ENCODE results near the gene GPR84.
"Not testable (repeated sequence)": the region's sequence is repeated elsewhere in the genome, so short reads cannot be mapped to it uniquely, and the experiment has no call there.

GPR84 gene

DNA sequence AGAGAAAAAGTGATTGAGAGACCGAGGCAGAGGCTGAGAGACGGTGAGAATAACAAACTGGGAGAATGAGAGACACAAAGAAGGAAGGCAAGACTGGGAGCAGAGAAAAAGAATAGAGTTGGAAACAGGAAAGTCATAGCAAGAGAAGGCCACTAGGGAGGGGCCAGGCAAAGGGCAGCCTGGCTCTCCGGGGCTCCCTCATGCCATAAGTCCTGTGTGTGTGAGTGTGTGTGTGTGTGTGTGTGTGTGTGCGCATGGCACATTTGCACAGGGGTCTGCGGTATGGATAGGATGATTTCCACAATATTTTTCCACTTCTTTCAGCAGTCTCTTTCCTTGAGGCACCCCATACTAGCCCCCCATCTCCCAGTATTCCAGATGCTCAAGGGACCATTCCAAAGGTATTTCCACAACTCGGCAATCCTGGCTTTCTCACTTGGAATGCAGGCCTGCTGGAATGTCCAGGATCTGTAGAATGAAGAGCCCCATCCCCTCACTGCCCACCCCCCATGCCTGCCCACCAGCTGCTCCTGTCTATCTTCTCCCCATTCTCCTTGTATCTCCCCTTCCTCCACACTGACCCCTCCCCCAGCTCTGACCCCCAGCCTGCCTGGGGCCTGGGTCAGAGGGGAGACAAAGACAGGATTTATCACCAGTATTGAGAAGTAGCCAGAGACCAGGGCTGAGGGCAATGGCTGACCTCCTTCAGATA, 9.0 kb downstream of the GPR84 start:
- DNase-seq (ENCODE audit: low read depth), result no peak

DNA sequence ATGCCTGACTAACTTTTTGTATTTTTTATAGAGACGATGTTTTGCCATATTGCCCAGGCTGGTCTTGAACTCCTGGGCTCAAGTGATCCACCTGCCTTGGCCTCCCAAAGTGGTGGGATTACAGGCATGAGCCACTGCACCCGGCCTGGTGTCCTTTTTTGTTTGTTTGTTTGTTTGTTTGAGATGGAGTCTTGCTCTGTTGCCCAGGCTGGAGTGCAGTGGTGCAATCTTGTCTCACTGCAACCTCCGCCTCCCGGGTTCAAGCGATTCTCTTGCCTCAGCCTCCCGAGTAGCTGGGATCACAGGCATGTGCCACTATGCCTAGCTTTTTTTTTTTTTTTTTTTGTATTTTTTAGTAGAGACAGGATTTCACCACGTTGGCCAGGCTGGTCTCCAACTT, 10.0 kb downstream of the GPR84 start:
- not testable (repeated sequence) for DNase-seq (ENCODE audit: low read depth)

DNA sequence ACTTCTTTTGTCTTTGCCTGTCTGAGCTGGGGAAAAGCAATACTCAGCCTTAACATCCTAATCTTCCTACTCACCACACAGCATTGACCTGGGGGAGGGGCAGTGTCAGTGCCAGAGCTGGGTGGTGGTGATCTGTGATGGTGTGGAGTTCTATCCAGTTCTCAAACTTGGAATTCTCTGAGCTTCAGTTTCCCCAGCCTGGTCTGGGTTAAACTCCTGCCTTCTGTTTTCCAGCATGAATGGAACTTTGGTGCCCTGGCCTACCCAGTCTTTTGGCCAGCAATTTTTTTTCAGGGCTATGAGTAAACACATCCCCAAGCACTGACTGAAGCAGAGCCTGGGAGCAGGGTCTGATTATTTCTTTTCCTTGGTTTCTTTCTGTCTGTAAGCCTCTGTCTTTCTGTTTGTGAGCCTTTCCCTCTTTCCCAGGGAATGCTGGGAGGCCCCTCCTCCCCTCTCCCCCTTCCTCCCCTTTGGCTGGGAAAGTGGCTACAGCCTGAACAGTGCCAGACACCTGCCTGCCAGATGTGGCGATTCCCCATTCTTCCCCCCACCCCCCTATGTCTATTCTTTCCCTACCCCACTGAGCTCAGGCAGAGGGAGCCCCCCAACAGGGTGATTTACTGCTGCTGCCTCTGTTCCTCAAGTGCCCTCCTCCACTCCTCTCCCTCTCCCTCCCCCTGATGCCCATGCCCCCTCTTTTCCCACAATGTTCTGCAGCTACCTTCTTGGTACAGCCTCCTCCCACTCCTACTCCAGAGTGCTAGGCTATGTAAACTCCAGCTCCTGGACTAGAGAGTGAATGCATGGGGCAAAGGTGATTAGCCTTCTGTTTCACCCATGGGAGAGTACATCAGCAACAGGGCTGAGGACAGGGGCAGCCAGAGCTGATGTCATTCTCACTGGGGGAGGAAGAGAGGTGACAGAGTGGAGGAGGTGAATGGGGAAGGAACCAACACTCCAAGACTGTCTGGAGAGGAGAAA, 11.1 kb downstream of the GPR84 start:
- DNase-seq (ENCODE audit: low read depth), result no peak

DNA sequence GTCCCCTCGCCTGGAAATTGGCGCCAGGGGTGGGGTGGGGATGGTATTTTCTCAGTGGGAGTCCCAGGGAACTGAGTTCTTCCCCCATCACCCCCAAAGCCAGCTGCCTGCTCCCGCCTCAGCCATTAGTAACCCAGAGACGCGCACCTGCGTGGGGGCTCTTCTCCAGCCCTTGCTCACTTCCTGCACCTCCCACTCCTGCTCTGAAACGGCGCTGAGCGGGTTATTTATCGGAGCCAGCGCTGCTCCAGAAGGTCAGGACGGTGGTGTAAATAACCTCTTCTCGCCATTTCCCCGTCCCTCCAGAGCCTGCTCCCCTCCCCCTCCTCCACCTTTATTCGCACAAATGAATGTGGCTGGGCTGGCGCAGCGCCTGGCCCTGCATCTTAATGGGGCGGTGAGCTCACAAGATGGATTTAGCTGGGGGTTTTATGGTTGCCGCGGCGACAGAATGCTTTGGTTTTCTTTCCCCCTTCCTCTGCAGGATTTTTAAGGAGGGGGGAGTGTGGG, 12.2 kb downstream of the GPR84 start:
- no peak for DNase-seq (ENCODE audit: low read depth)

DNA sequence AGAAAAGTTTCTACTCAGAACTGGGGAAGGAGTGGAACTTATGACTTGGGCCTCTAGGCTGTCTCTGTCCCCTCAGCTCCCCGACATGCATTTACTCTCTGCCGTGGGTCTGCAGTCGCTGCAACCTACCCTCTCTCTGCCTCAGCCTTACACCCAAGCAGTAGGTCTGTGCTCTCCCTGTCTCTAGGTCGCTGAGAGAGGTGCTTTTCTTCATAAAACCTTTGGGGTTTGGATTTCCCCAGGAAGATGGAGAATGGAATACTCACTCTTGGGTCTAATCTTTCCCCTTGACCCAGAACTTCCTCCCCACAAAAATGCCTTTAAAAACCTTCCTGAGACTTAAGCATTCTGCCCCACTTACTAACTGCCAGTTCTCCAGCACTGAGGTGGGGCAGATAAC, 12.9 kb downstream of the GPR84 start:
- DNase-seq (ENCODE audit: low read depth), result no peak

DNA sequence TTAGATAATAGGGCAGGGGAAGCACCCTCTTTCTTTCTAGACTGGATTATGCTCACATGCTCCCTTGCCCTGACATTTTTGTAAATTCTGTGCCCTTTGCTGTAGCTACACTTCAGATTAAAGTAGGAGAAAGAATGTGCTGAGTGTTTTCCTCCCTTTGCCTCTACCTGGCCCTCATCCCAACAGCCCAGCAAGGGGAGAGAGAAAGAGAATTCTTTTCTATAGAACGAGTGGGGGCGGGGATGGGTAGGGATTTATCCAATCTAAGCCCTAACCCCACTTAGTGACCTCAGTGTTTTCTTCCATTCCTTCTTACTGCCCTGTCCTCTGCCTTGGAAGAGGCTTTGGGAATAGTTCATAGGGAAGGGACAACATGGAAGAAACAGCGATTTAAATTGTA, 13.5 kb downstream of the GPR84 start:
- DNase-seq (ENCODE audit: low read depth), result no peak

DNA sequence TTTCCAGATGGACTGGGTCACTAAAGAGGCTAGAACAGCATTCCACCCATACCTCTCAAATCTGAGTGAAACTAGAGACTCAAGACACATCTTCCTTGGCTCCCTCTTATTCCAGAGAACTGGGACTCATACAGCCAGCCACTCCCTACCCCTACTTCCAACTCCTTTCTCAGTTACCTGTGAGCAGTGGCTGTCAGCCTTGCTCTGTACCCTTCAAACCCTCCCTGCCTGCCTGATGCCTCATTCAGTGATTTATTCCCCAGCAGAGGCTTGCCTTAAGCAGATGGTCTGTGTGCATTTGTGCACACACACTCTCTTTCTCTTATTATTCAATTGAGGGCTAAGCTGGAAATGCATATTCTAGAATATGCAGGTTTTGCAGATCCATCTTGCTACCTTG, 14.6 kb downstream of the GPR84 start:
- no peak for DNase-seq (ENCODE audit: low read depth)

DNA sequence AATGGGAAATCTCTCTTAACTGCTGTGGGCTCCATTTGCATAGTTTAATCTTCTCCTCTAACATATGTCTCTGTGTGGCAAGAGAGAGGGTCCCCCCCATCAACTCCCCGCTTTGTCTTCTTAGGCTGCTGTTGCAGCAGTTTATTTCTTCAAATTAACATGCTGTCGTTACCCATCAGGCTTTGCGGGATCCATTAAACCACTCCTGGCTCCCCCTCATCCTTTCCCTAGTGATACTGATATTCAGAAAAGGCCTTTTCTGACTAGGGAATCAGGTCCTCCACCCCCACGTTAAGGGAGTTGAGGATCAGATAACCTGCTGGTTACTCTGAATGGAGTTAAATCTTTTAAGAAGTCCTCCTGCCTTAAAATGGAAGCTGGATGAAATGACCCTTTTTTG, 15.2 kb downstream of the GPR84 start:
- DNase-seq (ENCODE audit: low read depth), result no peak

DNA sequence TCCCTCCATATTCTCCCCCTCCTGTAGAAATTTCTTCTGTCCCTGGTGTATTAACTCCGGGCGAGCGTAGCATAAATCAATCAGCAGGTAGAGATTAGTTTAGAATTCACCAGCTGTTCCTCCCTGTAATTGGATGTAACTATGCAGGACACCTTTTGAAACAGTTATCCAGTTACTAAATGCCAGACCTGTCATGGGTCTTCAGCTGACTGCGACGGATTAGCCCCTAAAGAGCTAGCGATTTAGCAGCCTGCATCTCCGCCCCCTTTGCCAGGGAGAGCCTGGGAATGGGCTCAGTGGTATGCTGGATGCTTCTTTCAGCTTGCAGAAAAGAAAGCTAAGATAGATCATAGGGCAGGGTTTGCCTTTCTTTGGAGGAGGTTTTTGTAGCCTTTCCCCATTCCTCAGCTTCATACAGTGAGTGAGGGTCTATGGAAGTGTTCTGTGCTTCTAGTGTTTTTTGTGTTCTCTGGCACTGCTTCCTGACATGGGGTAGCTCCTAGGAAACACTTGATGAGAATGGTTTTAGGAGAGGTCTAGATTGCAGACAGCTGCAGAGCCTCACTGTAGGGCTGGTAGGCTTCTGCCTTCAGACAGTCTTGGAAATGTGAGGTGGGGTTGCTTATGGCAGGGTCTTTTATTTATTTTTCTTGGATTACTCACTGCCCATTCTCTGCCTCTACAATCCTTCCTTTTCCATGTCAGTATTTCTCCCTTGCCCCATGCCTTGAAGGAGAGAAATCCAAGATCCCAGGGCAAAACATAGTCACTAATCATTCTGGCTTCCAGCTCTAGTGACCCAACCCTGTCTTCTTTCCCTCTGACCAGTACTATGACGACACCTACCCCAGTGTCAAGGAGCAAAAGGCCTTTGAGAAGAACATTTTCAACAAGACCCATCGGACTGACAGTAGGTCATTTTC, 22.6 kb downstream of the GPR84 start:
- no peak for DNase-seq (ENCODE audit: low read depth)

DNA sequence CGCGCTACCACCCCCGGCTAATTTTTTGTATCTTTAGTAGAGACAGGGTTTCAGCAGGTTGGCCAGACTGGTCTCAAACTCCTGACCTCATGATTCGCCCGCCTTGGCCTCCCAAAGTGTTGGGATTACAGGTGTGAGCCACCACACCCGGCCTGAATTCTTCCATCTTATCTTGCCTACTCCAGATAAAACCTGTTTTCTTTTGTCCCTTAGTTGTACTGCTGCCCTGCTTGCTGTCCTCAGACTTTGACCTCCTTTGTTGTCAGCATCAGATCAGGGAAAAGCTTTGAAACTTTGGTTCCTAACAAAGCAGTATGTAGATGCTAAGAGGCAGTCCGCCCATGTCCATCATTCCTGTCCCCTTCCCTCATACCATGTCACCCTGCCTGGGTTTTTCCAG, 23.4 kb downstream of the GPR84 start:
- no peak for DNase-seq (ENCODE audit: low read depth)

DNA sequence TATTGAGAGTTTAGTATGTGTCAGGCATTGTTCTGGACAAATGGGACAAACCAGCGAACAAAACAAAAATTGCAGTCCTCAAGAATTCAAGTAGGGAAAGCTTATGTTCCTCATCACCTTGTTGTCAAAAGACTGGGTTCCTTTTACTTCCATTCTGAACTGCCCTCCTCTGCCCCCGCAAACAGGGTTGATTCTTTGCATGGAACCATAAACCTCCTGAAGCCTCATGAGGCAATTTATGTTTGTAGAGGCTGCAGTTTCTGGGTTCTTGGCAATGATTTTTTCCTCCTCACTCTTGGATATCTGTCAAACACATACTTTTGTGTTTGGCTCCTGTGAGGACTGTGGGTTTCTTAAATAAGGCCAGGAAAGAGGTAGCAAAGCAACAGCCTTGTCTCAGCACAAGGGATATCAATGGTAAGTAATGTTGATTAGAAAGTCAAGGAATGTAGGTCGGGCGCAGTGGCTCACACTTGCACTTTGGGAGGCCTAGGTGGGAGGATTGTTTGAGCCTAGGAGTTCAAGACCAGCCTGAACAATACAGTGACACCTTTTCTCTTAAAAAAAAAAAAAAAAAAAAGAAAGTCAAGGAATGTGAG, 25.5 kb downstream of the GPR84 start:
- DNase-seq (ENCODE audit: low read depth), result no peak

DNA sequence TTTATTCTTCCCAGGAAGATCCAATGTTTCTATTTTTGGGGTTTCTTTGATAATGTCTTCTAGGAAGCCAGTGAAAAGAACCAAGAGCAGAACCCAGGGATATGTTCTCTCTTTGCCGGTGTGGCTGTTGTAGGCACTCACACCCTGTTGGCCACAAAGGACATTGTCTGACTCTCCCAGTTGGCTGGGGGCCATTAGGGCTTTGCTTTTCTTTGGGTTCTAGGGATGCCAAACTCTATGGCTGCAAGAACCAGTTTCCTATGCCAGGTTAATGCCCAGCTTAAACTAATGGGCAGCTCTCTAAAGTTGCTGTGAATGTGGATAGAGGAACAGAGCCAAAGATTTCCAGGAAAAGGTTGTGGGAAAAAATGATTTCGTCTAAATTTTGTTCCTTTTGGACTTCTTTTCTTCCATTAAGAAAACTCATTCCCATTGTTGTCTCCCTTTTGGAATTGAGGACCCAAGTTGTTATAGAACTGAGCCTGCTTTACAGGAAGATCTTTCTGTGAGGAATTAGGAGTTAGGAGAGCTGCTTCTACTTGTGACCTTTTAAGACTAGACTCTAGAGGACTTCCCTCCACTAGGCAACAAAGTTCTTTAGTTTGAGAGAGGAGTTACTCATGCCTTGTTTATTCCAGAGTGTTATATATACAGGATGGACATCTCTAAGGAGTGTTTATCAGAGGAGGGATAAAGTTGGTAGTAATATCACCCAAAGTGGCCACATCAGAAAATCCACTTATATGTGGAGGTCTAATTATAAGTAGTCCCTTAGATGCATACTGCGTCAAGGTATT, 26.2 kb downstream of the GPR84 start:
- DNase-seq (ENCODE audit: low read depth), result no peak

DNA sequence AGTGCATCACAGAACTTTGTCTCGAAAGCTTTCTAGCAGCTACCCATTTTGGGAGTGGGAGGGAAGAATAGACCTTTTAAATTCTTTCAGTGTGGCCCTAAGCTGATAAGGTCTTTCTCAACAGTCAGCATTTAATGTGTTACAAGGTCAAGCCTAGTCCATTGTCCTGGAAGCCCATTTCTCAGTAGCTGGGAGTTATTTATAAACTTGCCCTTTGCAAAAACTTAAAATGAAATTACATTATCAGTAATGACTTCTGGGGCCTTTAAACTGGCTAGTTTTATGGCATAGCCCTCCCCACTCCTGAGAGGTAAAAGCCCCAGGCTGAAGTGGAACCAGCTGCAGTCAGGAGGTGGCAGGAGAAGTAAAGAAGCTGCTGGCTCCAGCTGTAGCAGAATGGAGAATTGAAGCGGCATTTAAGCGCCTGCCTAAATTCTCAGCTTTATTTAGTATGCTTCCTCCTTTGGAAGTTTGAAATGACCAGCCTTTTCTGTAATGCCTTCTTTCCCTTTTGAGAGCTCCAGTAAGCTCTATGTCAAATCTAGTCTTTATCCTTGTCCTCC, 26.9 kb downstream of the GPR84 start:
- no peak for DNase-seq (ENCODE audit: low read depth)

DNA sequence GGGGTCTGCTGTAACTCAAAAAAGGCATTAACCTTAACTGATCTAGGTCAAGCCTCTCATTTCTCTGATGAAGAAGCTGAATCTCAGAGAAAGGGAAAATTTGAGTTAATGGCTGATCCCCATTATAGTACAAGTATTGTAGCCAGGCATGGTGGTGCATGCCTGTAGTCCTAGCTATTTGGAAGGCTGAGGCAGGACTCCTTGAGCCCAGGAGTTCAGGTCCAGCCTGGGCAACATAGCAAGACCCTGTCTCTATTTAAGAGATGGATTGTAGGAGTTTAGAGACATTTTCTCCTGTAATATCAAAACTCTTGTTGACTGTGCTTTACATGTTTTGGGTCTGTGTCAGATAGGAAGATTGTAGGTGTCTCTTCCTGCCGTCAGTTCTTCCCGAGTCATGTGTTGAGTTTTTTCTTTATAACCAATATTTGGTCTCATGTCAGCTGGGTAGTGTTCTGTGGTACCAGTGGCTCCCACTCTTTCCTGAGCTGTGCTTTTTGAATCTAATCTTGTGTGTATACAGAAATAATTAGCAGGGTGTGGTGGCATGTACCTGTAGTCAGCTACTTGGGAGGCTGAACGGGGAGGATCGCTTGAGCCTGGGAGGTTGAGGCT, 30.8 kb downstream of the GPR84 start:
- DNase-seq (ENCODE audit: low read depth), result no peak

DNA sequence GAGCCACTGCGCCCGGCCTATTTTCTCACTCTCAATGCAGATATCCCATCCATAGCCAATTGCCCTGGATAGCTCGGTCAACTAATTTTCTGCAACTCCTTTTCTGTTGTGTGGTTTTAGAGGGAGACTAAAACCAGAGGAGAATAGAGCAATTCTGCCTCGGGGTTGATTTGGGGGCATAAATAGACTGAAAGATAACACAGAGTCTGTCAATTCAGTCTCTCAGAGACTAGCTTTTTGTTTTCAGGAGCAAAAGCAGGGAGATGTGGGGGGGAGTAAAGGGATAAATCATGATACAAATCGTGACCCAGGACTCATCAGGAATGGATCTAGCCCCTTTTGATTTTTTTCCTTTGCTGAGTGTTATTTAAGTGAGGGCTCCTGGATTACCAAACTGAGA, 32.8 kb downstream of the GPR84 start:
- DNase-seq (ENCODE audit: low read depth), result no peak

DNA sequence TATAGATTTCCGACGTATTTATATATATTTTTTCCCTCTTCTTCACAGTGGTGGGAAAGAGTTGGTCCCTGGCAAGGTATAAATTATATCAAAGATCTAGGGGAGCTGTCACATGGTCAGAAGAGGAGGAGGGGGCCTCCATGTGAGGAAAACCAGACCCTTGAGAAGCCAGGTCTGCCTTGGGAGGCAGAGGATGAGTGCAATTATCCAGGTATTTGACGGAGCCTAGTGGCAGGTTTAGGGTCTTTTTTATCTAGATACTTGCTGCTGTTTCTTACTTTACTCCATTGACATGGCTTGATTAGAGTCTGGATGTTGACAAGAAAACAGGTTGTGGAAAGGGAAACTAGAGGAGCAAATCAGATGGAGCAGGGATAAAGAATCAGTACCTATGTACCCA, 33.8 kb downstream of the GPR84 start:
- DNase-seq (ENCODE audit: low read depth), result no peak

DNA sequence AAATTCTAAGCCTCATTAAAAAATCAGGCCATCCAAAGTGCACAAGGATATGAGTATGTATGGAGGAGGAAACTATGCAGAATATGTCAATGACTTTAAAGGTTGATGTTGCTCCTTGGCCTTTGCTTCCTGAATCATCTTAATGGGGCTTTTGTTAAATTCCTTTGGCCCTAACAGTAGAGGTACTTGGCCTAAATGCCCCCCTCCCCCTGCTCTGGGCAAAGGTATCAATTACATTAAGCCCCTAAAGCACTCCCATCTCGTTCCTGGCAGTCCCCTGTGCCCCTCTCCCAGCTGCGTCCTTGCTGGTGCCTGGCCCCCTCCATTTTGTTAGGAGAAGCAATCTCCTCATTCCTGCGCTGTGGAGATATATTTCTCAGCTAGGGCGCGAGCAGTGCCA, 34.5 kb downstream of the GPR84 start:
- DNase-seq (ENCODE audit: low read depth), result no peak

DNA sequence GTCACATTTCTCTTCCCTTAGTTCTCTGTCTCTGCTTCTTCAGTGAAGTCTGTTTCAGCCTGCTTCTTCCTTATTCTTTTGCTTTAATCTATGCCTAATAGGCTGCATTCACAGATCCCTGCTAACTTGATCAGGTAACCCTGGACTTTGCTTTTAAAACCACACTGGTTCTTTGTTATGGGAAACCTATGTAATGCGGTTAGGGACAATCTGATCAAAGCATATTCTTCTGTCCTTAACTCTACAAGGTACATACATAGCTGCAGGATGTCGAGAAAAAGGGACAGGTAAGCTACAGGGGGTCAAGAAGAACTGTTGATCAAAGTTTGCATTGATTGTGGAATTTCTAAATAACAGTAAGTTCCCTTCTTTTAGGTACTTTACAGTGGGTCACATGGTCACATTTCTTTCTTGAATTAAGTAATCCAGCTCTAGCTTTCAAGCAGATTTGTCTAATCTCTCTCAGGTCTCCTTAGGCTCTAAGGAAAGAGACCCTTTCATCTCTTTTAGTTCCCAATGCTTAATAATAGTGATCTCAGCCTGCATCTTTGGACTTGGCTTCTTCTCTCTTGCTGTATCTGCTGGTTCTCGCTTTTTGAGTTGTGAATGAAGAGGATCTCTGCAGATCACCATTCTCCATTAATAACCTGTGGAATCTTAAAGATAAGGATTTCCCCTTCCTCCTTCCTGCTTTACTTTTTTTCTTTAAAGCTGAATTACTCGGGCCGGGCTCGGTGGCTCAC, 35.5 kb downstream of the GPR84 start:
- DNase-seq (ENCODE audit: low read depth), result no peak

DNA sequence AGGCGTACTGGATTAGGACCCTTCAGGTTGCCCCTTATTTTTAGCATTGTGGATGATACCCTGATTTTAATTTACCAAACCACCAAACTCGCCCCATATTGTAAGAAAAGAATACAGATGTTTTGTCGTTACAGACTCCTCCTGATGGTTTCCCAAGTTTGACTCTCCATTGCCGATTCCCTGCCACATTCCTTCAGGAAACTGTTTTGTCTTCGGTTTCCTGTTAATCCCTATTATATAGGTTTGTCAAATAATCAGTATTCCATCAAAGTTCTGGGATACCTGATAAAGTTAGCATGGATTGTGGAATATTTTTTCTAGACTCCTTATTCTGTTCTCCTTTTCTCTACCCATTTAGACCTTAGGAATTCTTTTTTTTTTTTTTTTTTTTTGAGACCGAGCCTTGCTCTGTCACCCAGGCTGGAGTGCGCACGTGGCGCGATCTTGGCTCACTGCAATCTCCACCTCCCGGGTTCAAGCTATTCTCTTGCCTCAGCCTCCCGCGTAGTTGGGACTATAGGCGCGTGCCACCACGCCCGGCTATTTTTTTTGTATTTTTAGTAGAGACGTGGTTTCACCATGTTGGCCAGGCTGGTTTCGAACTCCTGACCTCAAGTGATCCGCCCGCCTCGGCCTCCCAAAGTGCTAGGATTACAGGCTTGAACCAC, 38.7 kb downstream of the GPR84 start:
- not testable (repeated sequence) for DNase-seq (ENCODE audit: low read depth)

All from GM04504 (cell line).